HG03378 (cell line): ENCODE measurements around the gene DEPDC5.

Experiments
- ATAC-seq: cut with Tn5 transposase; IDR thresholded peaks from one replicate; pipeline ENCODE4 v1.9.1; 2021; ENCODE audit warnings: mild to moderate bottlenecking, moderate library complexity; ENCODE audit not compliant: unreplicated experiment

Gene DEPDC5

DNA sequence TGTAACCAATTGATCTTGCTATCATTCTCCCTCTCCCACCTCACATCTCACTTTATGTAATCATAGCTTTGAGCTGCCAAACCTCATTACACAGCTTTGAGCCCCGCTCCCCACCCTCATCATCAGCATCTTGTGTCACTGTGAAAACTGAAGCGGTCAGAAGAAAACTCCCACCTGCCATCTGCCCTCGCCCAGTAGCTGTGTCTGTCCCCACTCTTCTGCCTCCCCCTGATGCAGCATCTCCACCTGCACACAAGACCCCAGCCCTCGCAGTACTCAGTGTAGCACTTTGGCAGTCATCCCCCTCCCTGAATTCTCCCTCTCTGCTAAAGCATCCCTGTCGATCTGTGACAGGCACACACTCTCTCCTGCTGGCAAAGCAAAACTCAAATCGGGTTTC is 130.2 kb downstream of the DEPDC5 start:
- ATAC-seq = no peak

DNA sequence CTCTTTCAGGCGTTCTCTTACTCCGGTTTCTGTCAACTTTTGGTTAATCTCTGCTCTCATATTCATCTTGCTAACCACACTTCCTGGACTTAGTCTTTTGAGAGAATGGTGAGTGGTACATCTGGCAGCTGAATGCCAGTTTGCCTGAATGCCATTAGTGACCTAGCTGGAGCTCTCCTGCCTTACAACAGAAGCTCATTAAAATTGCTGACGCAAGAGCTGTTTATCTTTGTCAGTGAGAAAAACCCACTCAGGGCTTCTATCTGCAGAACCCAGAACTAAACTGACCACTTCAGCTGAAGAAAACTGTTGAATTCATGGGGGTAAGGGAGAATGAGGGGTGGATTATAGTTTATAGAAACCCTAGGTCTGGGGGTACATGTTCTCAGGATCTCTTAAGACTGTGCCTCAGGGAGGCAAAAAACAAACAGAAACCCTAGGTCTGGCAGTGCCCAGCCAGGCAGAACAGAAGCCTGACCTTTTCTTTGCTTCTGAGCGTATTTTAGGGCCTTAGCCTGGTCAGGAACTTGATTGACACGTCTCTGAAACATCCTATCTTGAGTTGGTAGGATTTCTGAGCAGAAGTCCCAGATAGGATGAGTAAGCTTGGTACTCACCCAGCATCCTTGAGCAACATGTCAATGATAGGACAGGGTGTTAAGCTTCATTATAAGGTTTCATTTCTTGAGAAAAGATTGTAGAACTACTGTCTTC is 137.7 kb downstream of the DEPDC5 start:
- no peak for ATAC-seq

DNA sequence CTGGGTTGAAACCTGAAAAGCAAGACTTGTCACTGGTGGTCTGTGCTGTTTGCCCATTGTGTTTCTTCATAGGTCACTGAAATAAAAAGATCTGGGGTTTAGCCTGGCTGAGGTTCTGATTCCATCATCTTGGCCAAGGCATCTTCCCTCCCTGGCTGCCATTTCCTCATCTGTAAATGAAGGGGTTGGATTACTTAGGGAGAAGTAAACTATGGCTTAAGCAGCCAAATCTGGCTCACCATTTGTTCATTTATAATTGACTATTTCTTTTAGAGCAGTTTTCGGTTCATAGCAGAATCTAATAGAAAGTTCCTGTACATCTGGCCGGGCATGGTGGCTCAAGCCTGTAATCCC is 138.2 kb downstream of the DEPDC5 start:
- ATAC-seq = no peak

DNA sequence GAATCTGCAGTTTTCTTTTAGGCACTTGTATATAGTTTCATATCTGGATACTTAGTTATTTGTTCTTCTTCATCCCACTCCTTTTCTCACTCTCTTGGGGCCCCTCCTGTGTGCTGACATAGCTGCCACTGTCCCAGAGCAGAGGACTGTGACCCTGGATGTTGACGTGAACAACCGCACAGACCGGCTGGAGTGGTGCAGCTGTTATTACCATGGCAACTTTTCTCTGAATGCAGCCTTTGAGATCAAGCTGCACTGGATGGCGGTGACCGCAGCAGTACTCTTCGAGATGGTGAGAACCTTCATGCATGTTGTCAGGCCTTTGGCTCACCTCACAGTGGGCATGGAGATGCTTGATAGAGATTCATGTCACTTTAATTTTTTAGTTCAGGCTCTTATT is 139.6 kb downstream of the DEPDC5 start:
- no peak for ATAC-seq

DNA sequence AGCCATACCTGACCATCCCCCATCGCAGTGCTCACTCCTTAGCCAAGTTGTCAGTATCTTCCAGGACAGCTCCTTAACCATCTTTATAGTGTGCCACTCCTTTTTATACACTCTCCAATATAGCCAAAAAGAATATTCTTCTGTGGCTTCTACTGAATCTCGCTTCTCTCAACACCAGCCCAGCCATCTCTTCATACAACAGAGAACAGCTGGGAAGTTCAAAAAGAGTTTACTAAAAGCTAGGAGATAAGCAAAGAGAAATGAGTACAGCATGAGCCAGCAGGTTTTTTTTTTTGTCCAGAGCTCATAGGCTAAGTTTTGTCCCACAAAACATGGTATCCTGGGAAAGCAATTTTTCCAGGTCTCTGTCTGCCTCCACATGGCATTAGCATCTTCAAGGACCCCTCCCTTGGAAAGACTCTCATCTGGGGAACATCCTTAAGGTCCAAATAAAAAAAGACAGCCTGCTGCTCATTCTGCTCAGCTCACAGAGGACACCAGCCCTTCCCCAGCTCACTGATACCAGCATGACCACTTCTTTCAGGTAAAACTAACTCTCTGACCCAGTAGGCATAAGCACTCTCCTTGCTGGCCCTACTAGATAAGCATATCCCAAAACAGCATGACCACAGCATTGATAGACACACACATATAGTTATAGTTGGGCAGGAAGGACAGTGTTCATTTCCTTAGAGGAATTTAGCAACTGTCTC is 141.7 kb downstream of the DEPDC5 start:
- no peak for ATAC-seq

DNA sequence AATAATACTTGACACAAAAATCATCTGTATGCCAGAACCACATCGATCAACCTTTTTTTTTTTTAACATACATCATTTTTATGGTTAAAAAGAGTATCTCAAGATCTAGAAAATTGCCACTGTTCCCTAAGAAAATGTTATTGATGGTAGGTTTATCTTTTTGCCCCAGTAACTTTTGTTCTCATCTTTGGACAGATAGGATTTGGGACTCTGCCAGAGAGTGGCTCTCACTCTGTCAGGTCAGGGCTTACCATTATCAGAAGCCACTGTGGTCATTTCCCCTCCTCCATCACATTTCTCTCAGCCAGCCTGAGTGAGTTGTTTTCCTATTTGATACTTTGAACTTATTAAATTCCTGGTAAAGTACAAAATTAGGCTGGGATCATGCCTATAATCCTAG is 142.7 kb downstream of the DEPDC5 start:
- no peak for ATAC-seq

DNA sequence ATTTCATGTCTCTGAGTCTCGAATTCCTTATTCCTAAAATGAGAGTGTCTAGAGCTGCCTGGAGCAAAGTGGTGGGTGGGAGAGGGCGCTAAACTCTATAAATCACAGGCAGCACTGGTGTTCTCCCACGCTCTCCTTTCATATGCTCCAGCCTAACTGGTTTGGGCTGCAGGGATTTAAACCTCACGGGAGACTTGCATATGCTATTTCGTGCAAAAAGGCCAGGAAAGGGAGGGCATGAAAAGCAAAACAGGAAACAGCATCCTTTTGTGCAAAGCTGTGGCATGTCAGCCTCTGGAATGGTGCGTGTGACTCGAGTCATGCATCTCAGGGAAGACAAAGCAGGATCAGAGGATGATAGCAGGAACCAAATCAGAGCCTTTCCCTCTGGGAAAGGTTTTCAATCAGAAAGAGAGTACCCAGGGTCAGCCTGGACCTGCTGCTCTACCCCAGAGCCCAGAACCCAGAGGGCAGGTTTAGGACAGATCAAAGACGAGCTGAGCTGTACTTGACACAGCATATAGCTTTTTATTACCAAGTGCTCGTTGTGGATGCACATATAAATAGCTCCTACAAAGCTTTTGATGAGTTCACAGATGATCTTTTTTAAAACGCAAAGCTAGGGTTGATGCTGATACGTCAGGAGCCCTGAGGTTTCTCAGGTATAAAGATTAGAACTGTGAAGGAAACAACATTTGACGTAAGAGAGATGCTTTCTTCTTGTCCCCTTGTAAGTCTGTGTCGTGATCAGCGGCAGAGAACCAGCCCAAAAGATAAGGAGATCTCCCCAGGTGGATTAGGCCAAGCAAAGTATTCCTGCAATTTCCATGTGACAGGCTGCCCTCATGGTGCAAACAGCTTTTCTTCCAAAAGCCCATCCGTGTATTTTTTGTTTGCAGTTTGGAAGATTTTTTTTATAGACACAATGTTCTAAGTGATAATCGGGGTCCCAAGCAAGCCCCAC is 144.3 kb downstream of the DEPDC5 start:
- no peak for ATAC-seq

DNA sequence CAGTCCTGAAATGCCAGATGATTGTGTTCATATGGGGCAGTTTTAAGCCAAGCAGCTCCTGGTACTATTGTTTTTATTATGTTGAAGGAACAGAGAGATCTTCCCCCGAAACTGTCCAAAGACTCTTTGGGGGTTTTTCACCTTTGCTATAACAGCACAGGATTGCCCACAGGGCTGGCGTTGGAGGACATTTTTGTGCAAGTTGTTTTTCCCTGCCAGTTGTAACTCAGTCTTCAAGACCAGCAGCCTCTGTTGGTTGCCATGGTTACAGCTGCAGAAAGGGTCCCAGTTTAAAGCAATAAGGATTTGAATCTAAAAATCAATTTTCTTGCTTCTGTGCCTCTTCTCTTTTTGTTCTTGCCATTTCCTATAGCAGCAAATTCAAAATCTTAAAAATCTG is 145.1 kb downstream of the DEPDC5 start:
- ATAC-seq = no peak

DNA sequence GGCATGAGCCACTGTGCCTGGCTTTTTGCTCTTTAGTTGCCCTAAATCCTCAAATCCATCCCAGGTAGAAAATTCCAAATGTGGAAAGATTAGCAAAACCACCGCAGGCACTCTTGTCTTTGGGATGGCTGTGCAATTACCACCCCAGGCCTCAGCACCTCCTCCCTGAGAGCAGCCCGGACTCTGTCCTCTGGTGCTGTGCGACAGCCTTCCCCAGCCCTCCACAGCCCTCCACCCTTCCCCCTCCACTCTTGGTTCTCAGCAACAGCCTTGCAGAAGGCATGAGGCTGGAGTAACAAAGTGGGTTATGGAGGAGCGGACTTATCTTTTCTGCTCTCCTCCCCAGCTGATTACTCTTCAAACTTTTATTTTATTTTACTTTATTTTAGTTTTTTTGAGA is 145.8 kb downstream of the DEPDC5 start:
- no peak for ATAC-seq

DNA sequence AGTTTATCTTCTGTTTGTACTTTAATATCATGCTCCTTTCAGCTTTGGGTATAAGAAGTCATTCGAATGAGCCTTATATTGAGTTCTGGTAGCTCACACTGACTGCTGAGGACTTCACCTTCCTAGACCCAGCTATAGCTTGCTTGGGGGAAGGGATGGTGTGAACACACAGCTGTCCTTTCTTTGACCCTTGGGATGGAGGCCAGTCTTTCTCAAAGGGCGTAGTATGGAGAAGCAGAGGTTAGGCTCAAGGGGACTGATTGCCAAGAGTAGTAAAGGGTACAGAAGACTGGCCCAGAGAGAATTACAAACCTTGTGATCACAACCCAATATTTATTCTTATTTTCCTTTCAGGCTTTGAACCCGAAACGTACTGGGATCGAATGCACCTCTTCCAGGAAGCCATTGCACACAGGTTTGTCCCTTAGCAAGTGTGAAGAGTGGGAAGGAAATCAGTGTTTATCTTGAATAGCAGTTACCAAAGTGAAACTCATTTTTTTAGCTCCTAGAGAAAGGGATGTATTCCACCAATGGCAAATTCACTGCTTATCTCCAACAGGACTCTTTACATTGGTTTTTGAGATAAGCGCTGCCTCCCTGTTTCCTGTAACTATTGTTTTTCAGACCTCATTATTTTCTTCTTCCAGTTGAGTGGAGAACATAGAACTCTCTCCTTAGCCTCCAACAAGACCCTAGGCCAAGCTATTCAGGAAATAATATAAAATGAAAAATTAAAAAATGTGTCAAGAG is 147.7 kb downstream of the DEPDC5 start:
- no peak for ATAC-seq

DNA sequence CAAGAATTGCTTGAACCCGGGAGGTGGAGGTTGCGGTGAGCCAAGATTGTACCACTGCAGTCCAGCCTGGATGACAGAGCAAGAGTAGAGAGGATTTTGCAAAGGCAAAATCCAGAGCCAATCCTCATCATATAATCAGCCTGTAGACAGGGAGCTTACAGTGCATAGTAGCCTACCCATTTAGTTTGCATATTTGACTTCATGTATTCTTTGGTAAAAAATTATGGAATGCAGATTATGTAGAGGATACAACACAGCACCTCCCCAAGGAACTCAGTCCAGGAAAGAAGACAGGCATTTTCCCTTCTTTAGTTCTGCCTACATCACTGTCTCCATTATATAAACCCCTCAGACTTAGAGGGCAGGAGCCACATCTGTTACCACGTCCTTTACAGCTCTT is 150.8 kb downstream of the DEPDC5 start:
- ATAC-seq = no peak

DNA sequence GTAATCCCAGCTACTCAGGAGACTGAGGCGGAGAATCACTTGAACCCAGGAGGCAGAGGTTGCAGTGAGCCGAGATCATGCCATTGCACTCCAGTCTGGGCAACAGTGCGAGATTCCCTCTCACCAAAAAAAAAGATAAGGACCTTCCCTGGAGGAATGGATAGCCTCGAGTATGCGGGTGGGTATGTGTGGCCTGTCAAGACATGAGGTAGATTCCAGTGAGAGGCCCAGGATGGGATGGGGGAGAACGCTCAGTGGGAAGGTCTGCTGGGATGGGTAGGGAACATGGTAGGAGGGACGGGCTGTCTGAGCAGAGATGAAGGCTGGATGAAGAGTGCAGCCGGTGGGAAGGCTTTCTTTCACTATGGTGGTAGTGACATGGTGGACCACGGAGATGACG is 151.5 kb downstream of the DEPDC5 start:
- no peak for ATAC-seq

DNA sequence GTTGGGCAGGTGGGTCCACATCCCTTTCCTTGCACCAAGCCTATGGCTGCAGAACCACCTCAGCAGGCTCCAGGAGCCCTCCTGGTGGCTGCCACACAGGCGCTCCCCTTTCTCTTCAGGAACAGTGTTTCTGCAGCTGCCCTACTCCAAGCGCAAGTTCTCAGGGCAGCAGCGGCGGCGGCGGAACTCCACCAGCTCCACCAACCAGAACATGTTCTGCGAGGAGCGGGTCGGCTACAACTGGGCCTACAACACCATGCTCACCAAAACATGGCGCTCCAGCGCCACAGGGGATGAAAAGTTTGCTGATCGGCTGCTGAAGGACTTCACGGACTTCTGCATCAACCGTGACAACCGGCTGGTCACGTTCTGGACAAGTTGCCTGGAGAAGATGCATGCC is 152.3 kb downstream of the DEPDC5 start:
- ATAC-seq = no peak

DNA sequence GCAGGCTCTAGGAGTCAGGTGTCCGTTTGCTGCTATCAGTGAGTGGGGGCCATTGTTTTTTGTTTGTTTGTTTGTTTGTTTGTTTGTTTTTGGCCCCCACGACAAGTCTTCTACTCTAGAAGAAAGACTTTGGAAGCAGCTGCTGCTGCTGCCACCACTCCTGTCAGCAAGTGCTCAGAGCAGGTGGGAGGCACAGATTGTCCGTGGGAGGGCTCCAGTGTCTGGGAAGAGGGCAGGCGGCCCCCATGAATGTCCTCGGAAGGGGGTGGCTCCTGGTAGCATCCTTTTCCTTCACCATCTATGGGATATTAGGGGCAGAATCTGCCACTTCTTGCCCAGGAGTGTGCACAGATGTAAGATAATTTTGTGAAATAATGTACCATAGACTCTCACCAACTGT is 152.8 kb downstream of the DEPDC5 start:
- no peak for ATAC-seq

DNA sequence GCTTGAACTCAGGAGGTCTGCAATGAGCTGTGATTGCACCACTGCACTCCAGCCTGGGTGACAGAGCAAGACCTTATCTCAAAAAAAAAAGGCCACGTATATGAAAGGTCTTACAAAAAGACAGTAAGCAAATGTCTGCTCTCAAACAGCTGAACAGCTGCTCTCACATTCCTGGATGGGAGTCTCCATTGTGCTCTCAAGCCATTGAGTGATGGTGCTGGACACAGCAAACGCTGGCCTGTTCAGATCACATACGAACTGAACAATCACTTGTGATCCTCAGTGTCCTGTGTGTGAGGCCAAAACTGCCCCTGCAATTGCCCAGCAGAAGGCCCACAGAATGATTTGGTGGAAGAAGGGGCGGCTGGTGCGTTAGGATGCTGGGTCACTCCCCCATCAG is 156.2 kb downstream of the DEPDC5 start:
- no peak for ATAC-seq

DNA sequence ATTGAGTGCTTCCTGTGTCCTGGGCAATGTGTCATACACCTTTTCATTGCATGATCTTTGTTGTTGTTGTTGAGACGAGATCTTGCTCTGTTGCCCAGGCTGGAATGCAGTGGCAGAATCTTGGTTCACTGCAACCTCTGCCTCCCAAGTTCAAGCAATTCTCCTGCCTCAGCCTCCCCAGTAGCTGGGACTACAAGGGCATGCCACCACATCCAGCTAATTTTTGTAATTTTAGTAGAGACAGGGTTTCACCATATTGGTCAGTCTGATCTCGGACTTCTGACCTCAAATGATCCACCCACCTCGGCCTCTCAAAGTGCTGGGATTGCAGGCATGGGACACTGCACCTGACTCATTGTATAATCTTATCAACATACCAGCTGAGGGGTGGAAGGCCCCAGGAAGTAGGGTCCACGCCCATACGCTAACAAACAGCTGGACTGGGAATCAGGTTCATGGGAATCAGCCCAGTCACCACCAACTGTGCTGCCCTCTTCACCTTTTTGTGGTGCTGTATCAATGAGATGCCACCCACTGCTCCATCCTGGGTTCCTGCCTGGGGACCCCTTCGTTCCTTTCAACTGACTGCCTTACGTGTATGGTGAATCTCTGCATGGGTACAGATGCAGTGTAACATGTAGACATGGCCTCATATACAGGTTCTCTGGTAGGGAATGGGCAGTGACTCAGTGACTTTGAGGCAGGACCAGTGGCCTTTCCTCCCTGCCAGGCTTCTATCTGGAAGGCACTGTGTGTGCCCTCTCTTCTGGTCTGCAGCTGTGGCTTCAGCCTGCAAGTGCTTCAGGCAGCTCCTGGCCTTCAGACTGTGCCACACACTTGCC is 158.0 kb downstream of the DEPDC5 start:
- no peak for ATAC-seq

DNA sequence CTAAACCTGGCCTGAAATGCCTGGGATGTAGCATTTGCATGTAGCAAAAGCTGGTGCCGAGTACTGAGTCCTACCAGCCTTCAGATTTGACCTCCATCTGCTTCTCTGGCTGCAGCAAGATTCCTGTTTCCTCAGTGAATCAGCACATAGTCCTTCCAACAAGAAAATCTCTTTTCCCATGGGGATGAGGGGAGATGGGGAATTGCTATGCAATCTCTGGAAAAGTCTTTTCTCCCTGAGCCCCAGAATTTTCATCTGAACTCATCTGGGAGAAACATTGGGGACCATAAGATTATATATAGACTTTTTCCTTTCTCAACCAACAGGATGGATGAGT is 158.6 kb downstream of the DEPDC5 start:
- no peak for ATAC-seq

DNA sequence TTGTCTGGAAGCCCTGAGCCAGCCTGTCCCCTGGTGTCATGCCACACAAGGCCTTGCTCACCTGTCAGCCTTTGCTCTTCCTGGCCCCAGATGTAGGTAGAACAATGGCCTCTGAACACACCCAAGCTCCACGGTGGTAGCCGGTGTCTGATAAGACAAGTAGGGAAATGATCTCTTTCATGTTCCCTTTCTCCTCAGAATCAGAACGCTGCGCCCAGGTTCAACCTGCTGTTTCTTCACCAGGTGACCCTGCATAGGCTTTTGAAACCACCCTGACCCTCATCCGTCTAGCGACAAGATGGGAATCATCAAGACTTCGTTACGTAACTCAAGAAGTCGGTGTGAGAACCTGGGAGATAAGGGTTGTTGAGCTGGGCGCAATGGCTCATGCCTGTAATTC is 161.8 kb downstream of the DEPDC5 start:
- no peak for ATAC-seq

DNA sequence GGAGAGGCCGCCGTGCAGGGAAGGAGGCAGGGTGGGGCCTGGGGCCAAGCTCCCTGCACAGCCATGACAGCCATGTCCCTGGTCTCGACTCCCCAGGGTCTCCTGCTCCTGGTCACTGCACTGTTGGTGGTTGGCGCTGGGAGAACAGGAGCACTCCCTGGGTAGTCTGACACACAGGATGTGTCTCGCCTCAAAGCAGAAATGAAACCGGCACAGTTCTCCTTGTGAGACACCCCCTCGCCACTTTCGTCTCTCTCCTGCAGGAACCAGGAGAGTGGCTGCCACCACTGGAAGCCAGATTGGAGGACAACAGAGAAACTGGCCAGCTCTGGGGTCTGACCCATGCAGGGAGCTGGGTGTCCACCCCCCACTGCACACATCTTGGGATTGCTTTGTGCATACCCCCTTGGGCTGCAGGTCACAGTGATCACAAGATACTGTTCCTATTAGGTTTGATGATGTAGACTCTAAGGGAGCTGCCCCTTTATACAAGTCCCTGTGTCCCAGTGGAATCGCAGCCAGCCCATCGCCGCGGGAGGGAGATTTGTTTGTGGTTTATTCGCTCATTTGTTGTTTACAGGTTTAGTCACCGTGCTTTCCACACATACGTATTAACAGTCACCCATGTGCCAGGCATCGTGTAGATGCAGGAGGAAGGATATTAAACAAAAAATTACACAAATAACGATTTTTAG is 163.6 kb downstream of the DEPDC5 start:
- ATAC-seq = no peak

DNA sequence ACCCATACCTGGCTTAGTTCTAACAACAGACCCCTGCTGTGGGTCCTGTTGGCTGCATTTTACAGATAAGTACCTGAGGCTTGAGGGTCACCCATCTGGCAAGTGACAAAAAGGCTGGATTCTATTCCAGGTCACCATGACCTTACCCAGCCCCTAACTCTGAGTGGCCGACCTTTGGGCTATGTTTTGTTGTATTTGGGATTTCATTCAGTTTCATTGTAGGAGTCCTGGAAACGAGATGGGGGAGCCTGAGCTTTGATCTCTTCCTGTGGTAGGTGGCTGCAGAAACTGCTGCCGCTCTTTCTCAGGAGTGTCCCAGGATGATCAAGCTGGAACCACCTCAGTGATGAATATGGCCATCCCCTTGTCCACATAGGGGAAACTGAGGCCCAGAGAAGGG is 165.9 kb downstream of the DEPDC5 start:
- no peak for ATAC-seq
